ENCODE results near the gene DDIT4L. TPM values are rescaled to one million over a fixed set of nuclear protein-coding genes. Genes with fewer than 3 reads are reported as not detected.

The DDIT4L gene
- total RNA-seq, 1 donor from 2014 or later: 6.9 TPM

DNA sequence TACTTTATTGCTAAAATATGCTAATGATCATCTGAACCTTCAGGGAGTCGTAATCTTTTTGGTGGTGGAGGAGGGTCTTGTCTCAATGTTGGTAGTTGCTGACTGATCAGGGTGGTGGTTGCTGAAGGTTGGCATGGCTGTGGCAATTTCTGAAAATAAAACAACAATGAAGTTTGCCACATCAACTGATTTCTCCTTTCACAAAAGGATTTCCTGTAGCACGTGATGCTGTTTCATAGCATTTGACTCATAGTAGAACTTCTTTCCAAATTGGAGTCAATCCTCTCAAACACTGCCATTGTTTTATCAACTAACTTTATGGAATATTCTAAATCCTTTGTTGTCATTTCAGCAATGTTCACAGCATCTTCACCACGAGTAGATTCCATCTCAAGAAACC, 19.3 kb downstream of the DDIT4L start:
- no peak for DNase-seq (ENCODE audit: low spot score in 2 of 2, unreplicated experiment in 2 of 2)
- Mint-ChIP-seq H3K9me3 (no peaks in the 10 kb centered on the region), H3K27ac (no peak overlapping the region), H3K4me3 (no peak overlapping the region), H3K4me1 (no peaks in the 10 kb centered on the region), H3K36me3 (no peaks in the 10 kb centered on the region), H3K27me3 (ENCODE audit: low read depth) (no peaks in the 10 kb centered on the region)
- TF ChIP-seq, protein P1, sequence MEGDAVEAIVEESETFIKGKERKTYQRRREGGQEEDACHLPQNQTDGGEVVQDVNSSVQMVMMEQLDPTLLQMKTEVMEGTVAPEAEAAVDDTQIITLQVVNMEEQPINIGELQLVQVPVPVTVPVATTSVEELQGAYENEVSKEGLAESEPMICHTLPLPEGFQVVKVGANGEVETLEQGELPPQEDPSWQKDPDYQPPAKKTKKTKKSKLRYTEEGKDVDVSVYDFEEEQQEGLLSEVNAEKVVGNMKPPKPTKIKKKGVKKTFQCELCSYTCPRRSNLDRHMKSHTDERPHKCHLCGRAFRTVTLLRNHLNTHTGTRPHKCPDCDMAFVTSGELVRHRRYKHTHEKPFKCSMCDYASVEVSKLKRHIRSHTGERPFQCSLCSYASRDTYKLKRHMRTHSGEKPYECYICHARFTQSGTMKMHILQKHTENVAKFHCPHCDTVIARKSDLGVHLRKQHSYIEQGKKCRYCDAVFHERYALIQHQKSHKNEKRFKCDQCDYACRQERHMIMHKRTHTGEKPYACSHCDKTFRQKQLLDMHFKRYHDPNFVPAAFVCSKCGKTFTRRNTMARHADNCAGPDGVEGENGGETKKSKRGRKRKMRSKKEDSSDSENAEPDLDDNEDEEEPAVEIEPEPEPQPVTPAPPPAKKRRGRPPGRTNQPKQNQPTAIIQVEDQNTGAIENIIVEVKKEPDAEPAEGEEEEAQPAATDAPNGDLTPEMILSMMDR (IDR thresholded peaks at IDR 0.05; ENCODE audit: unreplicated experiment): no peak

DNA sequence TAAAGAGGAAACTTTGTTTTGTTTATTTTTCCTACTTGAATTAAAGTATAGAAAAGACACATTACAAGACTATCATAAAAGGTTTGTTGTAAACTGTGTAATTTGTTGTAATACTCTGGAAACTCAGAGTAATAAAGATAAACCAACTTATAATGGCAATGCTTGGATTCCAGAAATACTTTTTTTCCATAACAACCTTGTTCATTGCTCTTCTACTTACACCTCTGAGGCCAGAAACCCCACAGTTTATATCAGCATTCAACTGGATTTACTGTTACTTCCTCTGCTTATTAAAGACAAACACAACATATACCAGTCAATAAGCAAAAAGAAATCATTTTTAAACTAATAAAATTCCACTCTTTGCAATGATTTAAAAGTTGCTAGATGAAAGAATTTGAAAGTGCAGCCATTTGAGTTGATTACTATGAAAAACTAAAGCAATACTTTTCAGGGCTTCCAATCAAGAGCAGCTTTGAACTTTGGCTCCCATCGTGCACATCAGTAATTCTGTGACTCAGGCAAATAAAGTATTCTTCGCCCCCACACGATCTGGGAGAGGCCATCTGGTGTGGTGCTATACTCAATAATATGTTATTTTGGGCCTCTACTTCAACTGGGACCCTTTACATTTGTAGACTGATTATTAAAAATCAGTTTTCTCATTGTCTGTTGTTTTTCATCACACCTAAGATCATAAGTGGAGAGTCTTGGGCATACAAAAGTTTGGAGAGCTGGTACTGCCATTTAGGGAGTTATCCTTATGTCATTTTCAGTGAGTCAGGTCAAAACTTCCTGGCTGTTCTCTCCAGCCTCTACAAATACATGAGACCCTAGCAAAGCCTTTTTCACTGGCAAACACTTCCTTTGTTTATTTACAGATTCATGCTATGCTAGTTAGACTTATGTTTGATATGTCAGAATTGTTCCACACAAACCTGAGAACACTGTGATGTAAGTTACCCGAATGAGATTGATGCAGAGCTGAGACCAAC, 20.5 kb downstream of the DDIT4L start:
- no peaks in the 10 kb centered on the region for H3K27me3 Mint-ChIP-seq (ENCODE audit: low read depth)
- peaks cover 10% of the 10 kb centered on the region for H3K4me1 Mint-ChIP-seq
- H3K4me3 Mint-ChIP-seq: no peak overlapping the region
- no peaks in the 10 kb centered on the region for H3K36me3 Mint-ChIP-seq
- TF ChIP-seq, protein P1 (IDR thresholded peaks at IDR 0.05; ENCODE audit: unreplicated experiment): no peak
- no peak overlapping the region for H3K27ac Mint-ChIP-seq
- H3K9me3 Mint-ChIP-seq: no peaks in the 10 kb centered on the region
- DNase-seq (ENCODE audit: low spot score in 2 of 2, unreplicated experiment in 2 of 2): no peak

DNA sequence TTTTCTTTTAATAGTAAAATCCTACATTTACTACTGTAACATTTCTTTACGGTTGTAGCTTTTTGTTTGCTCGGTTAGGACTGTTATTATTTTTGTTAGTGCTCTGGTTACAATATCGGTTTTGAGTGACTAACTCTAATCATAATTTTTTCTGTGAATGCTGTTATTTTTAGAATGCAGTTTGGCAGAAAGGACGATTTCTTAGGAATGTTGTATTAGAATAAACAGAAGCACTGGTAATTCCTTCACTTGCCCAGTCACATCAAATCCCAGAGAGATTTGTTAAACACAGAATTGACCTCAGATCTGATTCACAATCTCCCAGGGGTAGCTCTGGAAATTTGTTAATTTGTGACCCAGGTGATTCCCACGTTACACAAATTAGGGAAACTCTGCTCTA, 21.7 kb downstream of the DDIT4L start:
- TF ChIP-seq, protein P1 (IDR thresholded peaks at IDR 0.05; ENCODE audit: unreplicated experiment): no peak
- peaks cover 15% of the 10 kb centered on the region for H3K4me1 Mint-ChIP-seq
- H3K36me3 Mint-ChIP-seq: no peaks in the 10 kb centered on the region
- DNase-seq (ENCODE audit: low spot score in 2 of 2, unreplicated experiment in 2 of 2): no peak
- no peaks in the 10 kb centered on the region for H3K9me3 Mint-ChIP-seq
- H3K4me3 Mint-ChIP-seq: no peak overlapping the region
- H3K27ac Mint-ChIP-seq: no peak overlapping the region
- no peaks in the 10 kb centered on the region for H3K27me3 Mint-ChIP-seq (ENCODE audit: low read depth)

DNA sequence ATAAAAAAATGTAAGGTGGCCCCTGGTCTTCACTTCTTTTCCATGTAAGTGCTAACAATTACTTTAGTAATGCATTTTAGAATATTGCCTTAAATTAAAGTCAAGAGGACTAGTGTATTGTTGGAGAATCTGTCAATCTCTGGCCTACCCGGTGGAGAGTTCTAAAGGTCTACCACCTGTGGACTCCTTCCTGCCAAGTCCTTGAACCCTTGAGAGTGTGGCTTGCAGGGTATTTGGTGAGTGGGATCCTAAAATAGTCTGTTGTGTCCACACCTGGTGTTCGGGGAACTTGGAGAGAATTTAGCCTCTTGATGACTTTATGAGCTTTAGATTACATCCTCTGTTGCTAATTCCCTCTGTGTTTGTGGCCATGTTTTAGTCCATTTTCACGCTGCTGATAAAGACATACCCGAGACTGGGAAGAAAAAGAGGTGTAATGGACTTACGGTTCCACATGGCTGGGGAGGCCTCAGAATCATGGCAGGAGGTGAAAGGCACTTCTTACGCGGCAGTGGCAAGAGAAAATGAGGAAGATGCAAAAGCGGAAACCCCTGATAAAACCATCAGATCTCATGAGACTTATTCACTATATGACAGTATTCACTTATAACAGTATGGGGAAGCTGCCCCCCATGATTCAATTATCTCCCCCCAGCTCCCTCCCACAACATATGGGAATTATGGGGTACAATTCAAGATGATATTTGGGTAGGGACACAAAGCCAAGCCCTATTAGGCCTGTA, 23.8 kb downstream of the DDIT4L start:
- TF ChIP-seq, protein P1 (IDR thresholded peaks at IDR 0.05; ENCODE audit: unreplicated experiment): no peak
- Mint-ChIP-seq H3K4me1 (peaks cover 15% of the 10 kb centered on the region), H3K27ac (no peak overlapping the region), H3K9me3 (peaks cover 15% of the 10 kb centered on the region), H3K27me3 (ENCODE audit: low read depth) (no peaks in the 10 kb centered on the region), H3K4me3 (no peak overlapping the region), H3K36me3 (no peaks in the 10 kb centered on the region)
- no peak for DNase-seq (ENCODE audit: low spot score in 2 of 2, unreplicated experiment in 2 of 2)

DNA sequence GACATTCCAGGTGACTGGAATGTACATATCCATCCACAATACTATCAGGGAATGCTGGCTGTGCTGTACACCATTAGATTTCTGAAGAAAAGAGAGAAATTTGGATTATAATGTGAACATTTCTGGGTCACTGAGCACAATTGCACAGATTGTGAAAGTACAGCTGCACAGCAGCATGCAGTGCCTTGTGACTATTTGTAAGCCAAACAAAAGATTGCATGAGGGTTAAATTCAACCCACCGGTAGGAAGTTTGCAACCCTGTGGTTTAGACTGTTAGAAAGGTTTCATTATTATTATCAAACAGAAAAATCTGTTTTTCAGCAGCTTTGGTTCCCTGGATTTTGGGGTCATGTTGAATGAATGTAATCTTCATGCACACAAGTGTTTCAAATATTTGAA, 24.5 kb downstream of the DDIT4L start:
- Mint-ChIP-seq H3K36me3 (no peaks in the 10 kb centered on the region), H3K9me3 (peaks cover 20% of the 10 kb centered on the region), H3K27ac (no peak overlapping the region), H3K27me3 (ENCODE audit: low read depth) (no peaks in the 10 kb centered on the region), H3K4me1 (peaks cover 15% of the 10 kb centered on the region), H3K4me3 (no peak overlapping the region)
- TF ChIP-seq, protein P1 (IDR thresholded peaks at IDR 0.05; ENCODE audit: unreplicated experiment): no peak
- DNase-seq (ENCODE audit: low spot score in 2 of 2, unreplicated experiment in 2 of 2): no peak

Measured in mesothelial cell of epicardium (in vitro differentiated cells).